Activated naive CD4-positive, alpha-beta T cell treated with anti-CD3 and anti-CD28 coated beads, Interleukin-2, amount 50 U/mL, for 72 hours (primary cell): Measurements from ENCODE around the gene OTOF. TPM values are rescaled to one million over a fixed set of nuclear protein-coding genes. Genes with fewer than 3 reads are reported as not detected.

Experiments
- ATAC-seq, 2 donors: fragments of 150-1000 bp; cut with Tn5 transposase; 2 replicates each; pipeline ENCODE4 v1.10.0; 2021; ENCODE audit warnings: mild to moderate bottlenecking in 2 of 2, moderate library complexity in 2 of 2
- DNase-seq, 2 donors: peaks; one replicate each; pipeline ENCODE4 v3.0.0; 2021 to 2022; ENCODE audit warnings: low spot score in 2 of 2
- H3K27ac Mint-ChIP-seq, 2 donors: one replicate each; pipeline ENCODE4 v1.8.0; 2022; ENCODE audit warnings: mild to moderate bottlenecking in 2 of 2, mixed read lengths in 2 of 2
- H3K36me3 Mint-ChIP-seq, 2 donors: one replicate each; pipeline ENCODE4 v1.8.0; 2022; ENCODE audit warnings: mixed read lengths in 2 of 2
- H3K9me3 Mint-ChIP-seq, 2 donors: one replicate each; pipeline ENCODE4 v1.8.0; 2022; ENCODE audit warnings: mixed read lengths in 2 of 2
- total RNA-seq, 2 donors: library from RNA; stranded (reverse); gene quantifications; one replicate each; pipeline ENCODE4 v1.2.3, GENCODE V29; 2022

OTOF gene
- total RNA-seq, 2 donors from 2014 or later, result 0.16 to 2.7 TPM

DNA sequence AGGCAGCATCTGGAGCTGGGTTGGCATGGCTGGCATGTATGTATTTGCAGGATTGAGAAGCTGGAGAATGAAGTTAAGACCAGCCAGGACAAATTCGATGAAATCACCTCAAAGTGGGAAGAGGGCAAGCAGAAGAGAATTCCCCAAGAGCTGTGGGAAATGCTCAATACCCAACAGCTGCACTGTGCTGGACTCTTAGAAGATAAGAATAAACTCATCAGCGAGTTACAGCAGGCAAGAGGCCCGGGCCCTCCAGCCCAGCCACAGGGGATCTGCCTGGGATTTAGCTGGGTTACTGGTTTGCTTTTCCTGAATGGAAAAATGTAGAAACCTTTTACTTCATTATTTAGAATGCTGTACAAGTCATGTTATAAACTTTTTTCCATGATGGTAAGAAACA lies 53.7 kb downstream of the OTOF start:
- no peaks in the 10 kb centered on the region for H3K9me3 Mint-ChIP-seq
- H3K27ac Mint-ChIP-seq, result no peak overlapping the region
- ATAC-seq, result no peak
- DNase-seq, result no peak
- no peaks in the 10 kb centered on the region for H3K36me3 Mint-ChIP-seq

DNA sequence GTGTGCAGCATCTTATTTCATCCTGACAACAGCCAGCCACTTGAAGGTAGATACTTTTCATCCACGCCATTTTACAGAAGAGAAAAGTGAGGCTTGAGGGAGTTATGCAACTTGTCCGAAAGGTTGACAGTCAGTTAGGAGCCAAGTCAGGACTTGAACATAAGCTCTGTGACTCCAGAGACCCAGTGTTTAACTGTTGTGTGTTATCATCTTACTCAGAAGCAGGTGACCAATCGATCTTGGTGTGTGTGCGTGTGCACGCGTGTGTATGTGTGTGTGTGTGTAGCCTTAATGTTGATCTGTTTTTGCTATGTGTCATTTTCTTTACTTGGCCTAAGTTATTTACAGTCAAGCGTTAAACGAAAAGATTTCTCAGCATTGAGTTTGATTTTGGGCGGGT lies 54.2 kb downstream of the OTOF start:
- Mint-ChIP-seq H3K9me3 (no peaks in the 10 kb centered on the region), H3K36me3 (no peaks in the 10 kb centered on the region), H3K27ac (no peak overlapping the region)
- DNase-seq (no peak), ATAC-seq (no peak)

DNA sequence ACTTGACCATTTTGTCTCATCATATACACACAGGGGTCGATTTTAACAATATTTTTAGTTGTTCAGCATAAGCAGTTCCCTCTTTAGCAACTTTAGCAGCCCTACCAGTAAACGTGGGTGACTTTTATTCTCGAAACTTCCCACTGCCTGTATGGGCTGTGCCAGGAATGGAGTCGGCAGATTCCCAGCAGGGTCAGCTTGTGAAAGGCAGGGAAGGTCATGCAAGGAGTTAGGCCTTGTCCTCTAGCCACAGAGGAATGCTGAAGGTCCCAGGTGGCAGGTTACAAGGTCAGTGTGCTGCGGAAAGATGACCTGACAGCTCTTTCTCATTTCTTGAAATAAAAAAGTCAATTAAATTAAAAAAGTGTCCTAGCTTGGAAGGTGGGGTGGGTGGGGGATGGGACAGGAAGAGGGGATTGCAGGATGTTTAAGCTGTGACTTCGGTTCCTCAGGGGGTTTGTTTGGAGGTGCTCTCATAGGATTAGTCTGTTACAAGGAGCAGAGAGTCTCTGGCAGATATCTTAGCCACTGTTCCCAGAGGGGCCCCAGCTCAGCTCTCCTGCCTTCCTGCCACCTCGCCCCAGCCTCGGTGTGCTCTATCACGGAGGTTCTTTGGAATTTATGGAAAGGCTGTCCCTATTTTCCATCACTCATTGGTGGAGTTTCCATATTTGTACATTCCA lies 54.8 kb downstream of the OTOF start:
- Mint-ChIP-seq H3K27ac (no peak overlapping the region), H3K9me3 (no peaks in the 10 kb centered on the region), H3K36me3 (no peaks in the 10 kb centered on the region)
- no peak for ATAC-seq
- DNase-seq, result no peak

DNA sequence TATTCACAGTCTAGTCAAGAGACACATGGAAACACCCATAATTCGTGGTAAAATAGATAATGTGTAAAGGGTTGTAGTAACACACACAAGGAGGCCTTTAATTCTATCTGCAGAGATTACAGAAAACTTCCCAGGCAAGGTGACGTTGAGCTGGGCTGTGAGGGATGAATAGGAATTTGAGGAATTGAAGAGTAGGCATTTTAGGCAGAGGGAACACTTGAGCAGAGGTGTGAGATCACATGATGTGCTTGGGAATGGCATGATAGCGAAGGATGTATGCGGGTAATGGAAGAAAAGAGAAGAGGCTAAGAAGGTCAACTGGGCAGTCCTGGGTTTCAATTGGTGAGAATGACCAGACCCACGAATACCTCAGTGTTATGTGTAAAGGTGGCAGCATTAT lies 56.0 kb downstream of the OTOF start:
- ATAC-seq, result no peak
- Mint-ChIP-seq H3K9me3 (no peaks in the 10 kb centered on the region), H3K36me3 (no peaks in the 10 kb centered on the region)

DNA sequence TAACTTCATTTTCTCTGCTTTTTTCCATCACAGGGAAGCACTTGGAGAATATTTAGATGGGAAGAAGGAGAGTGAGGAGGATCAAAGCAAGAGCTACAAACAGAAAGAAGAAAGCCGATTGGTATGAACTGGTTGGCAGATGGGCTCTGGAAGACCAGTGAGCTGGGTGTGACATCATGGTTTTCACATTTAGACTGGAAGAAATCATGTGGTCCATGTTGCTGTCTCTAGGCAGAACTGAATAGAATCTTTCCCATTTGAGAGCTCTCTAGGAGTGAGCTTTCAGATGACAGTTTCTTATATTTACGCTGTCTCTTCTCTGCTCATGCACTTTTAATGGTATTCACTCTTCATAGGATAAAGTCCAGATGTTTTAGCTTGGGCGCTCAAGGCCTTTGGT lies 63.6 kb downstream of the OTOF start:
- H3K27ac Mint-ChIP-seq, result no peak overlapping the region
- no peak for ATAC-seq
- no peaks in the 10 kb centered on the region for H3K36me3 Mint-ChIP-seq
- H3K9me3 Mint-ChIP-seq, result no peaks in the 10 kb centered on the region
- no peak for DNase-seq

More for the DNA sequence above, 56.0 kb downstream of the OTOF start:
- no peak for DNase-seq
- H3K27ac Mint-ChIP-seq, result no peak overlapping the region

DNA sequence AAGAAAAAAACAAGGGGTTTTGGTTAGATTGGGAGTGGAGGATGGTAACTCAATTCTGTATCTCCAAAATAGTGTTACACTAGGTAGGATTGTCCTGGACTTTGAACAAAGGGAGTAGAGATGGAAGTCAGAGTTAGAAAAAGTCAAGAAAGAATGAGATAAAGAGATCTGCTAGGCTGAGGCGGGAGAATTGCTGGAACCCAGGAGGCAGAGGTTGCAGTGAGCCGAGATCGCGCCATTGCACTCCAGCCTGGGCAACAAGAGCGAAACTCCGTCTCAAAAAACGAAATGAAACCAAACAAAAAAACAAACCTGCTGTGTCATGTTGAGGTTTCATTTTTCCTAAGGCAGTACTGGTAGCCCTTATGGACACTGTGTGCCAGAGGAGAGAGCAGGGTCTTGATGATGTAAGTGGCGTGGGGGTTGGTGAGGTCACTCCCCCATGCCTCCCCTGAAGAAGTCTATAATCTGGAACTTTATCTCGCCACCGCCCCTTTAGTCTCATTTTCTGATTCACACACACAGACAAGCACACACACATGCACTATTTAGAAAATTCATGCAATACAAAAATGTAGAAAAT lies 65.7 kb downstream of the OTOF start:
- H3K36me3 Mint-ChIP-seq, result no peaks in the 10 kb centered on the region
- DNase-seq, result no peak
- peak overlapping the region in 1 of 2 donors; percentile 82 for H3K27ac Mint-ChIP-seq
- H3K9me3 Mint-ChIP-seq, result no peaks in the 10 kb centered on the region
- peak; percentile 63 to 83 for ATAC-seq

DNA sequence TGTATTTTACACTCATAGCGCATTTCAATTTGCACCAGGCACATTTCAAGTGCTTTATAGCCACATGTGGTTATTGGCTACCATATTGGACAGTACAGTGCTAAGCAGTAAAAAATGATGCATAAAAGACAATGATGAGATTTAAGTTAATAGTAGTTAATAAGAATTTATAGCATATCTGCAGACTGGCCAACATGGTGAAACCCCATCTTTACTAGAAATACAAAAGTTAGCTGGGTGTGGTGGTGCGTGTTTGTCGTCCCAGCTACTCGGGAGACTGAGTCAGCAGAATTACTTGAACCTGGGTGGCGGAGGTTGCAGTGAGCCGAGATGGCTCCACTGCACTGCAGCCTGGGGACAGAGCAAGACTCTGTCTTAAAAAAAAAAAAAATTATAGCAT lies 66.5 kb downstream of the OTOF start:
- peak overlapping the region in 1 of 2 donors; percentile 82 for H3K27ac Mint-ChIP-seq
- ATAC-seq, result no peak
- no peak for DNase-seq
- H3K9me3 Mint-ChIP-seq, result no peaks in the 10 kb centered on the region
- H3K36me3 Mint-ChIP-seq, result no peaks in the 10 kb centered on the region

DNA sequence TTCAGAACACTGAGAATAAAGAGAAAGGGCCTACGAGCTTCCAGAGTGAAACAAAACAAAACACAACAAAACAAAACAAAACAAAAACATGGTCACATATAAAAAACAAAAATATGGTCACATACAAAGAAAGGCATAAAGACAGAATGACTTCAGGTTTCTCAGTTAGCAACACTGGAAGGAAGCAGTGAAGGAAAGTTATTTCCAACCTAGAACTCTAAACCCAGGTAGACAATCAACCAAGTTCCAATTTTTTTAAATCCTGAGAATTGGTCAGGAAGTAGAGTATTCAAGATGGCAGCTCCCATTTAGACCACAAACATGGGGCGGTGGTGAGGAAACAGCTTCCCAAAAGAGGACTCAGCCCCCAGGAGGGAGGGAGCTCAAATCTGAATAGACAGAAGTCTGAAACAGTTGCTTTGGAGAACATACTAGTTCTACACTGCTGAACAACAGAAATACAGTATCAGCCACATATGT lies 67.1 kb downstream of the OTOF start:
- H3K36me3 Mint-ChIP-seq, result no peaks in the 10 kb centered on the region
- H3K9me3 Mint-ChIP-seq, result no peaks in the 10 kb centered on the region
- DNase-seq, result no peak
- ATAC-seq, result no peak
- H3K27ac Mint-ChIP-seq, result no peak overlapping the region

DNA sequence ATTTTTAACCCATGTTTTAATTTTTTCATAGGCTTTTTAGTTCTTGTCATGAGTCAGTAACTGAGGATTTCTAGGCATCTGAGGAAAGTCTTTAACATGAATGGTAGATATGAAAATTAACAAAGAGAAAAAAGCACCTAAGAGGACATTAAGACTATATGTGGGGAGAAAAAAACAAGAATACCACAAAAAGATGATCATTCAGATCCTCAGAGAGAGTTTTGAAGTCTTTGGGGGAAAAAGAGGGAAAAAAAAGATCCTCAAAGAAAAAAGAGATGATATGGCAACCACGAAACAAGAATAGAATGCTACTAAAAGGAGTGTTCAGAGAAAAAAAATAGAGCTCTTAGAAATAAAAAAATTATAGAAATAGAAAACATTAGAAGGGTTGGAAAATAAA lies 68.1 kb downstream of the OTOF start:
- ATAC-seq, result no peak

DNA sequence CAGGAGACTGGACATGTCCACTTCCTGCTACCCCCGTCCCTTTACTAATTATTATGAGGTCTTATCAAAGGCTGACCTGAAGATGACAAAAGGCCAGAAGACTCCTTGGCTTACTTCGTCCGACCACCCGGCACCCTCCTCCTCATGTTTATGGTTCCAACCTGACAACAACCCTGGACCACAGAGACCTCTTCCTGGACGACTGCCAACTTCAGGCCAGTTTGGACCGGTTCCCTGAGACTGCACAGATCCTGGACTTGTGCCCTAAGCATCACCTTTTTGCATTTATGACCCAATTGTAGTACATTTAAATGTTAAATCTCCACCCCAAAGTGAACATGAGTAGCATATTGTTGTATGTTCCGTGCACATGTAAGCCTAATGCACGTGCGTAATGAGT lies 70.4 kb downstream of the OTOF start:
- H3K36me3 Mint-ChIP-seq, result no peaks in the 10 kb centered on the region
- no peak overlapping the region for H3K27ac Mint-ChIP-seq
- no peaks in the 10 kb centered on the region for H3K9me3 Mint-ChIP-seq
- DNase-seq, result no peak
- ATAC-seq, result no peak

More for the DNA sequence above, 68.1 kb downstream of the OTOF start:
- H3K27ac Mint-ChIP-seq, result no peak overlapping the region
- no peaks in the 10 kb centered on the region for H3K36me3 Mint-ChIP-seq
- no peaks in the 10 kb centered on the region for H3K9me3 Mint-ChIP-seq
- DNase-seq, result no peak

Other genes starting within 250 kb of the OTOF start
- gene HADHA, start 233.5 kb downstream of the OTOF start, total RNA-seq, result 100 to 1,000 TPM in 1 of 2 donors, 10 to 100 TPM in 1; 85.0 to 140 TPM
- 10 to 100 TPM; 60.8 to 74.1 TPM for gene HADHB, start 233.2 kb downstream of the OTOF start, total RNA-seq
- 10 to 100 TPM; 24.4 to 45.0 TPM for gene SELENOI, start 132.0 kb downstream of the OTOF start, total RNA-seq
- 1 to 10 TPM in 1 of 2 donors, under 1 TPM in 1; 0.57 to 7.5 TPM for gene ADGRF3, start 131.3 kb downstream of the OTOF start, total RNA-seq
- gene DRC1, start 76.2 kb downstream of the OTOF start, total RNA-seq, result not detected
- not detected for gene CIB4, start 163.2 kb upstream of the OTOF start, total RNA-seq
- not detected for gene KCNK3, start 214.6 kb upstream of the OTOF start, total RNA-seq